ENCODE results near the gene KCNF1. TPM values are rescaled to one million over a fixed set of nuclear protein-coding genes. Genes with fewer than 3 reads are reported as not detected.

Gene KCNF1
- total and polyA plus RNA-seq, 4 donors: 0.09 TPM; not detected in 3

DNA sequence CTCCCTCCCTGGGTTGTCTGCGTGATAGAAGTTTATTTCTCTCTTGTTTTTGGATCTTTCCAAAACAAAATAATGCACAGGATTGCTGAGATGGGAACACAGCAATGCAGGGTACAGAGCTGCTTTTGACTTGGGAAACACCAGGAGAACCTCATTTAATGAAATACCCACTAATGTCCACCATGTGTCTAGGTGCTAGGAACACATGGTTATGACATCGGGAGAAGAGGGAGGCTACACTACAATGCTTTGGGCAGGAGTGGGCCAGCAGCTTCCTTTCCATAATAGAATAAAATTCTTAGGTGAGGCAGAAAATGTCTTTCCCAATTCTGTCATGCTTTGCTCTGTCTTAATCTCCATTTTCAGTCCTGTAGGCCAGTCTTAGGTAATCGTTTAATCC lies 29.2 kb upstream of the KCNF1 start:
- H3K27ac ChIP-seq (ENCODE audit: low read depth in 1 of 2, low read length in 2 of 2): no peak overlapping the region
- no peaks in the 10 kb centered on the region for H3K27me3 ChIP-seq (ENCODE audit: control insufficient read depth in 4 of 4, insufficient read depth in 4 of 4, low read length in 3 of 4)
- no peak for DNase-seq (ENCODE audit: low spot score)
- H3K9ac ChIP-seq (ENCODE audit: low read depth in 1 of 2, low read length in 2 of 2): no peak overlapping the region
- no peaks in the 10 kb centered on the region for H3K9me3 ChIP-seq (ENCODE audit: control insufficient read depth in 4 of 4, low read length in 3 of 4)
- no peaks in the 10 kb centered on the region for H3K36me3 ChIP-seq (ENCODE audit: control insufficient read depth in 4 of 4, insufficient read depth in 3 of 4, low read depth in 1 of 4, low read length in 3 of 4)
- H3K4me1 ChIP-seq (ENCODE audit: control insufficient read depth in 4 of 4, insufficient read depth in 4 of 4, low read length in 3 of 4): peaks cover 0 to 11% (median 5%) of the 10 kb centered on the region in 4 donors
- WGBS: 83% methylated on average over 3 of the region's 3 CpGs
- H3K4me3 ChIP-seq (ENCODE audit: low read depth in 1 of 3, low read length in 3 of 3): no peak overlapping the region
- TF ChIP-seq HNF4A (conservative IDR thresholded peaks at IDR 0.05) (no peak), YY1 (IDR thresholded peaks at IDR 0.05) (no peak), GABPA (IDR thresholded peaks at IDR 0.05 in 1 of 2, conservative IDR thresholded peaks at IDR 0.05 in 1 of 2) (no peak), NR2F2 (IDR thresholded peaks at IDR 0.05) (no peak), RXRA (IDR thresholded peaks at IDR 0.05) (no peak), FOXA2 (IDR thresholded peaks at IDR 0.05) (no peak), SP1 (IDR thresholded peaks at IDR 0.05) (no peak), EGR1 (IDR thresholded peaks at IDR 0.05; ENCODE audit: low read depth in 2 of 2) (no peak), FOXA1 (IDR thresholded peaks at IDR 0.05) (no peak), RAD21 (IDR thresholded peaks at IDR 0.05) (no peak)
- TF ChIP-seq, protein P1, sequence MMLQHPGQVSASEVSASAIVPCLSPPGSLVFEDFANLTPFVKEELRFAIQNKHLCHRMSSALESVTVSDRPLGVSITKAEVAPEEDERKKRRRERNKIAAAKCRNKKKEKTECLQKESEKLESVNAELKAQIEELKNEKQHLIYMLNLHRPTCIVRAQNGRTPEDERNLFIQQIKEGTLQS (IDR thresholded peaks at IDR 0.05): no peak
- TF ChIP-seq, protein P2, sequence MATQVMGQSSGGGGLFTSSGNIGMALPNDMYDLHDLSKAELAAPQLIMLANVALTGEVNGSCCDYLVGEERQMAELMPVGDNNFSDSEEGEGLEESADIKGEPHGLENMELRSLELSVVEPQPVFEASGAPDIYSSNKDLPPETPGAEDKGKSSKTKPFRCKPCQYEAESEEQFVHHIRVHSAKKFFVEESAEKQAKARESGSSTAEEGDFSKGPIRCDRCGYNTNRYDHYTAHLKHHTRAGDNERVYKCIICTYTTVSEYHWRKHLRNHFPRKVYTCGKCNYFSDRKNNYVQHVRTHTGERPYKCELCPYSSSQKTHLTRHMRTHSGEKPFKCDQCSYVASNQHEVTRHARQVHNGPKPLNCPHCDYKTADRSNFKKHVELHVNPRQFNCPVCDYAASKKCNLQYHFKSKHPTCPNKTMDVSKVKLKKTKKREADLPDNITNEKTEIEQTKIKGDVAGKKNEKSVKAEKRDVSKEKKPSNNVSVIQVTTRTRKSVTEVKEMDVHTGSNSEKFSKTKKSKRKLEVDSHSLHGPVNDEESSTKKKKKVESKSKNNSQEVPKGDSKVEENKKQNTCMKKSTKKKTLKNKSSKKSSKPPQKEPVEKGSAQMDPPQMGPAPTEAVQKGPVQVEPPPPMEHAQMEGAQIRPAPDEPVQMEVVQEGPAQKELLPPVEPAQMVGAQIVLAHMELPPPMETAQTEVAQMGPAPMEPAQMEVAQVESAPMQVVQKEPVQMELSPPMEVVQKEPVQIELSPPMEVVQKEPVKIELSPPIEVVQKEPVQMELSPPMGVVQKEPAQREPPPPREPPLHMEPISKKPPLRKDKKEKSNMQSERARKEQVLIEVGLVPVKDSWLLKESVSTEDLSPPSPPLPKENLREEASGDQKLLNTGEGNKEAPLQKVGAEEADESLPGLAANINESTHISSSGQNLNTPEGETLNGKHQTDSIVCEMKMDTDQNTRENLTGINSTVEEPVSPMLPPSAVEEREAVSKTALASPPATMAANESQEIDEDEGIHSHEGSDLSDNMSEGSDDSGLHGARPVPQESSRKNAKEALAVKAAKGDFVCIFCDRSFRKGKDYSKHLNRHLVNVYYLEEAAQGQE (IDR thresholded peaks at IDR 0.05): no peak
- TF ChIP-seq, protein P3, sequence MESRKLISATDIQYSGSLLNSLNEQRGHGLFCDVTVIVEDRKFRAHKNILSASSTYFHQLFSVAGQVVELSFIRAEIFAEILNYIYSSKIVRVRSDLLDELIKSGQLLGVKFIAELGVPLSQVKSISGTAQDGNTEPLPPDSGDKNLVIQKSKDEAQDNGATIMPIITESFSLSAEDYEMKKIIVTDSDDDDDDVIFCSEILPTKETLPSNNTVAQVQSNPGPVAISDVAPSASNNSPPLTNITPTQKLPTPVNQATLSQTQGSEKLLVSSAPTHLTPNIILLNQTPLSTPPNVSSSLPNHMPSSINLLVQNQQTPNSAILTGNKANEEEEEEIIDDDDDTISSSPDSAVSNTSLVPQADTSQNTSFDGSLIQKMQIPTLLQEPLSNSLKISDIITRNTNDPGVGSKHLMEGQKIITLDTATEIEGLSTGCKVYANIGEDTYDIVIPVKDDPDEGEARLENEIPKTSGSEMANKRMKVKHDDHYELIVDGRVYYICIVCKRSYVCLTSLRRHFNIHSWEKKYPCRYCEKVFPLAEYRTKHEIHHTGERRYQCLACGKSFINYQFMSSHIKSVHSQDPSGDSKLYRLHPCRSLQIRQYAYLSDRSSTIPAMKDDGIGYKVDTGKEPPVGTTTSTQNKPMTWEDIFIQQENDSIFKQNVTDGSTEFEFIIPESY (IDR thresholded peaks at IDR 0.05): no peak

DNA sequence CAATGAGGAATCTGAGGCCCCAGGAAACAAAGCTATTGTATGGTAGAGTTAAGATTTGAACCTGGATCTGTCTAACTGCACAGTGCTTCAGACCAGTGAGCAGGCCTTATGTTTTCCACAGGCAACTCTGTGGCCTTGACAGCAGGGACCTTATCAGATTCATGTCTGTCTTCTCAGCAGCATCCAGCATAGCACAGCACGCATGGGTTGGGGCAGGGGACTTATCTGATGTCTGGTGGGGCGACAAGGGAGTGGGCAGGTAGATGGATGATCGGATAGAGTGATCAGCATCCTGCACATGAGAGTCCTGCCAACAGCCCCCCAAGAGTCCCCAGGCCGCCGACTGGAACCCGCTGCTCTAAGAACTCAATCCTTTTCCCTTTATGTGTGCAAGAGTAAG lies 28.7 kb upstream of the KCNF1 start:
- 79% methylated on average over 6 of the region's 6 CpGs for WGBS
- Histone ChIP-seq H3K9ac (ENCODE audit: low read depth in 1 of 2, low read length in 2 of 2) (no peak overlapping the region), H3K4me3 (ENCODE audit: low read depth in 1 of 3, low read length in 3 of 3) (no peak overlapping the region), H3K27ac (ENCODE audit: low read depth in 1 of 2, low read length in 2 of 2) (no peak overlapping the region), H3K27me3 (ENCODE audit: control insufficient read depth in 4 of 4, insufficient read depth in 4 of 4, low read length in 3 of 4) (no peaks in the 10 kb centered on the region), H3K4me1 (ENCODE audit: control insufficient read depth in 4 of 4, insufficient read depth in 4 of 4, low read length in 3 of 4) (peaks cover 0 to 11% (median 5%) of the 10 kb centered on the region in 4 donors), H3K36me3 (ENCODE audit: control insufficient read depth in 4 of 4, insufficient read depth in 3 of 4, low read depth in 1 of 4, low read length in 3 of 4) (no peaks in the 10 kb centered on the region), H3K9me3 (ENCODE audit: control insufficient read depth in 4 of 4, low read length in 3 of 4) (no peaks in the 10 kb centered on the region)
- DNase-seq (ENCODE audit: low spot score): no peak
- no peak for TF ChIP-seq HNF4G (IDR thresholded peaks at IDR 0.05)
- TF ChIP-seq YY1 (IDR thresholded peaks at IDR 0.05): no peak
- no peak for TF ChIP-seq FOXA1 (IDR thresholded peaks at IDR 0.05)
- TF ChIP-seq RAD21 (IDR thresholded peaks at IDR 0.05): no peak
- TF ChIP-seq, protein P3 (IDR thresholded peaks at IDR 0.05): no peak
- TF ChIP-seq SP1 (IDR thresholded peaks at IDR 0.05): no peak
- TF ChIP-seq GABPA (IDR thresholded peaks at IDR 0.05 in 1 of 2, conservative IDR thresholded peaks at IDR 0.05 in 1 of 2): no peak
- no peak for TF ChIP-seq EGR1 (IDR thresholded peaks at IDR 0.05; ENCODE audit: low read depth in 2 of 2)
- TF ChIP-seq, protein P2 (IDR thresholded peaks at IDR 0.05): no peak
- no peak for TF ChIP-seq HNF4A (conservative IDR thresholded peaks at IDR 0.05)
- no peak for TF ChIP-seq RXRA (IDR thresholded peaks at IDR 0.05)
- TF ChIP-seq, protein P4, sequence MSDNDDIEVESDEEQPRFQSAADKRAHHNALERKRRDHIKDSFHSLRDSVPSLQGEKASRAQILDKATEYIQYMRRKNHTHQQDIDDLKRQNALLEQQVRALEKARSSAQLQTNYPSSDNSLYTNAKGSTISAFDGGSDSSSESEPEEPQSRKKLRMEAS (IDR thresholded peaks at IDR 0.05): no peak
- TF ChIP-seq, protein P1 (IDR thresholded peaks at IDR 0.05): no peak
- TF ChIP-seq, protein P5, sequence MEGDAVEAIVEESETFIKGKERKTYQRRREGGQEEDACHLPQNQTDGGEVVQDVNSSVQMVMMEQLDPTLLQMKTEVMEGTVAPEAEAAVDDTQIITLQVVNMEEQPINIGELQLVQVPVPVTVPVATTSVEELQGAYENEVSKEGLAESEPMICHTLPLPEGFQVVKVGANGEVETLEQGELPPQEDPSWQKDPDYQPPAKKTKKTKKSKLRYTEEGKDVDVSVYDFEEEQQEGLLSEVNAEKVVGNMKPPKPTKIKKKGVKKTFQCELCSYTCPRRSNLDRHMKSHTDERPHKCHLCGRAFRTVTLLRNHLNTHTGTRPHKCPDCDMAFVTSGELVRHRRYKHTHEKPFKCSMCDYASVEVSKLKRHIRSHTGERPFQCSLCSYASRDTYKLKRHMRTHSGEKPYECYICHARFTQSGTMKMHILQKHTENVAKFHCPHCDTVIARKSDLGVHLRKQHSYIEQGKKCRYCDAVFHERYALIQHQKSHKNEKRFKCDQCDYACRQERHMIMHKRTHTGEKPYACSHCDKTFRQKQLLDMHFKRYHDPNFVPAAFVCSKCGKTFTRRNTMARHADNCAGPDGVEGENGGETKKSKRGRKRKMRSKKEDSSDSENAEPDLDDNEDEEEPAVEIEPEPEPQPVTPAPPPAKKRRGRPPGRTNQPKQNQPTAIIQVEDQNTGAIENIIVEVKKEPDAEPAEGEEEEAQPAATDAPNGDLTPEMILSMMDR (IDR thresholded peaks at IDR 0.05; ENCODE audit: low read depth, low read length, missing input control): no peak
- no peak for TF ChIP-seq FOXA2 (IDR thresholded peaks at IDR 0.05)
- no peak for TF ChIP-seq JUND (IDR thresholded peaks at IDR 0.05)
